ENCODE results near the gene PLD1.

GRCh38 chr3:171591070-171591469 lies 219.2 kb downstream of the PLD1 start:
- TF ChIP-seq POLR2A (IDR thresholded peaks at IDR 0.05) (no peak), CTCF (IDR thresholded peaks at IDR 0.05) (no peak)

All from right lobe of liver (tissue), 4 donors.